GM23248 (cell line): ENCODE data around the gene HSP90AB1. TPM values are rescaled to one million over a fixed set of nuclear protein-coding genes. Genes with fewer than 3 reads are reported as not detected.

Experiments
- DNase-seq: peaks from one replicate; pipeline ENCODE4 v3.0.0-alpha.2; 2015
- H2AFZ ChIP-seq: fragments of 200-600 bp; sonication (generic); 2 replicates; pipeline ENCODE4 v1.6.1; 2016; ENCODE audit warnings: antibody characterized with exemption
- H3F3A ChIP-seq: fragments of 200-600 bp; sonication (generic); 2 replicates; pipeline ENCODE4 v1.6.1; 2016; ENCODE audit warnings: mild to moderate bottlenecking, antibody characterized with exemption, mixed run types; ENCODE audit not compliant: insufficient read depth
- H3K27ac ChIP-seq: fragments of 200-600 bp; sonication (generic); 2 replicates; pipeline ENCODE4 v1.5.1; 2016; ENCODE audit warnings: mild to moderate bottlenecking
- H3K27me3 ChIP-seq: fragments of 200-600 bp; sonication (generic); replicated peaks from 2 replicates; pipeline ENCODE4 v1.6.1; 2016; ENCODE audit warnings: mild to moderate bottlenecking; ENCODE audit not compliant: insufficient read depth
- H3K36me3 ChIP-seq: fragments of 200-600 bp; sonication (generic); 2 replicates; pipeline ENCODE4 v1.6.1; 2016; ENCODE audit warnings: low read depth, mild to moderate bottlenecking
- H3K4me1 ChIP-seq: fragments of 200-600 bp; sonication (generic); 2 replicates; pipeline ENCODE4 v1.6.1; 2016; ENCODE audit warnings: mild to moderate bottlenecking; ENCODE audit not compliant: insufficient read depth
- H3K4me2 ChIP-seq: fragments of 200-600 bp; sonication (generic); one replicate; pipeline ENCODE4 v1.6.1; 2016; ENCODE audit warnings: mild to moderate bottlenecking; ENCODE audit not compliant: unreplicated experiment
- H3K4me3 ChIP-seq: fragments of 200-600 bp; sonication (generic); 2 replicates; pipeline ENCODE4 v1.5.1; 2016; ENCODE audit warnings: mild to moderate bottlenecking
- H3K79me2 ChIP-seq: fragments of 200-600 bp; sonication (generic); 2 replicates; pipeline ENCODE4 v1.6.1; 2016; ENCODE audit warnings: mild to moderate bottlenecking; ENCODE audit not compliant: insufficient read depth
- H3K9ac ChIP-seq: fragments of 200-600 bp; sonication (generic); 2 replicates; pipeline ENCODE4 v1.6.1; 2016; ENCODE audit warnings: mild to moderate bottlenecking
- H3K9me2 ChIP-seq: fragments of 200-600 bp; sonication (generic); 2 replicates; pipeline ENCODE4 v1.6.1; 2016; ENCODE audit warnings: mixed run types, mild to moderate bottlenecking, moderate library complexity; ENCODE audit not compliant: insufficient read depth
- H3K9me3 ChIP-seq: fragments of 200-600 bp; sonication (generic); one replicate; pipeline ENCODE4 v1.6.1; 2017; ENCODE audit warnings: low read depth
- H4K20me1 ChIP-seq: fragments of 200-600 bp; sonication (generic); 2 replicates; pipeline ENCODE4 v1.6.0; 2016; ENCODE audit not compliant: insufficient read depth
- EZH2 ChIP-seq: fragments of 200-600 bp; sonication (generic); IDR thresholded peaks from 2 replicates; pipeline ENCODE4 v1.6.1; 2018; ENCODE audit warnings: antibody characterized with exemption, mild to moderate bottlenecking; ENCODE audit not compliant: insufficient read depth, poor library complexity, severe bottlenecking
- EZH2phosphoT487 ChIP-seq: fragments of 200-600 bp; sonication (generic); IDR thresholded peaks from 2 replicates; pipeline ENCODE4 v1.6.1; 2018; ENCODE audit warnings: antibody characterized with exemption, moderate library complexity, mild to moderate bottlenecking, low read depth; ENCODE audit not compliant: insufficient read depth
- WGBS, 2 experiments: methylation state at CpG; one replicate each; pipeline ENCODE4 v1.1.6; 2015 to 2017; ENCODE audit warnings: low lambda C conversion rate in 2 of 2, low coverage in 1 of 2; ENCODE audit errors: missing lambda C conversion rate in 2 of 2; 5-methylcytosine and 5-hydroxymethylcytosine counted together
- in situ Hi-C: fragments of 300-500 bp; cut with MboI; formaldehyde crosslinking; loops from 2 replicates; pipeline ENCODE4 v1.15.0; 2020
- polyA plus RNA-seq: library from polyadenylated mRNA; unstranded; fragments of >200 nt; fragmentation: Nextera tagmentation; extraction: Ambion mirVana; gene quantifications from 2 replicates; pipeline ENCODE4 v1.2.1, GENCODE V29; 2016
- total RNA-seq: library from RNA; depleted of rRNA; stranded (reverse); fragments of >200 nt; shearing (Covaris generic); gene quantifications from 2 replicates; pipeline ENCODE4 v1.2.3, GENCODE V29; 2014

Gene HSP90AB1
- total and polyA plus RNA-seq, 2 experiments from 2014 or later = 392 to 732 TPM

DNA sequence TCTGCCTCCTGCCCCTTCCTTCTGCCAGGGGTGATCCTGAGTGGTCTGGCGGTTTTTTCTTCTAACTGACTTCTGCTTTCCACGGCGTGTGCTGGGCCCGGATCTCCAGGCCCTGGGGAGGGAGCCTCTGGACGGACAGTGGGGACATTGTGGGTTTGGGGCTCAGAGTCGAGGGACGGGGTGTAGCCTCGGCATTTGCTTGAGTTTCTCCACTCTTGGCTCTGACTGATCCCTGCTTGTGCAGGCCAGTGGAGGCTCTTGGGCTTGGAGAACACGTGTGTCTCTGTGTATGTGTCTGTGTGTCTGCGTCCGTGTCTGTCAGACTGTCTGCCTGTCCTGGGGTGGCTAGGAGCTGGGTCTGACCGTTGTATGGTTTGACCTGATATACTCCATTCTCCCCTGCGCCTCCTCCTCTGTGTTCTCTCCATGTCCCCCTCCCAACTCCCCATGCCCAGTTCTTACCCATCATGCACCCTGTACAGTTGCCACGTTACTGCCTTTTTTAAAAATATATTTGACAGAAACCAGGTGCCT, 13.3 kb upstream of the HSP90AB1 start:
- H2AFZ ChIP-seq = peak overlapping the region; percentile 50; the same call in 1 of the 2 replicates
- TF ChIP-seq EZH2 (no peak), EZH2phosphoT487 (no peak)
- H3K4me1 ChIP-seq = peaks cover 42% of the 10 kb centered on the region
- no peaks in the 10 kb centered on the region for H3K9me2 ChIP-seq
- no peaks in the 10 kb centered on the region for H3K79me2 ChIP-seq
- H3K4me3 ChIP-seq = no peak overlapping the region
- peak overlapping the region; percentile 60 for H3K4me2 ChIP-seq
- DNase-seq = no peak
- H3K27me3 ChIP-seq = no peaks in the 10 kb centered on the region
- no peaks in the 10 kb centered on the region for H3K36me3 ChIP-seq
- no peaks in the 10 kb centered on the region for H3K9me3 ChIP-seq
- peak overlapping the region; percentile 82 for H3K27ac ChIP-seq
- WGBS, 2 experiments = 34 to 38% methylated on average over 11 to 14 of the region's 14 CpGs
- peaks cover 30% of the 10 kb centered on the region for H3F3A ChIP-seq
- in situ Hi-C loops = no loop called here
- no peaks in the 10 kb centered on the region for H4K20me1 ChIP-seq
- peak overlapping the region; percentile 55 for H3K9ac ChIP-seq

- TF ChIP-seq EZH2 (no peak), EZH2phosphoT487 (no peak)
- no peaks in the 10 kb centered on the region for H3K9me3 ChIP-seq
- peak overlapping the region; percentile 55 for H3K9ac ChIP-seq
- no peak overlapping the region for H3K4me3 ChIP-seq
- 5 to 7% methylated on average over 5 of the region's 5 CpGs for WGBS, 2 experiments
- no peaks in the 10 kb centered on the region for H3K27me3 ChIP-seq
- no peaks in the 10 kb centered on the region for H3K9me2 ChIP-seq
- no peaks in the 10 kb centered on the region for H3K36me3 ChIP-seq
- peak overlapping the region; percentile 60 for H3K4me2 ChIP-seq
- in situ Hi-C loops = no loop called here
- DNase-seq = peak; percentile 90
- peaks cover 35% of the 10 kb centered on the region for H3K4me1 ChIP-seq
- H4K20me1 ChIP-seq = no peaks in the 10 kb centered on the region
- peak overlapping the region; percentile 82 for H3K27ac ChIP-seq
- H2AFZ ChIP-seq = peak overlapping the region; percentile 62
- H3F3A ChIP-seq = peaks cover 32% of the 10 kb centered on the region
- no peaks in the 10 kb centered on the region for H3K79me2 ChIP-seq
Observed at GRCh38 chr6:44234101-44235025, 12.5 kb upstream of the HSP90AB1 start.

GRCh38 chr6:44235269-44235668, 11.6 kb upstream of the HSP90AB1 start:
- Histone ChIP-seq H3K79me2 (no peaks in the 10 kb centered on the region), H3K9me2 (no peaks in the 10 kb centered on the region), H3F3A (peaks cover 32% of the 10 kb centered on the region), H3K27ac (peak overlapping the region; percentile 82; the same call in 1 of the 2 replicates), H2AFZ (peak overlapping the region; percentile 62; the same call in 1 of the 2 replicates), H4K20me1 (no peaks in the 10 kb centered on the region), H3K4me2 (peak overlapping the region; percentile 31), H3K4me3 (no peak overlapping the region), H3K4me1 (peaks cover 33% of the 10 kb centered on the region), H3K9ac (no peak overlapping the region), H3K27me3 (no peaks in the 10 kb centered on the region), H3K9me3 (no peaks in the 10 kb centered on the region), H3K36me3 (no peaks in the 10 kb centered on the region)
- no peak for DNase-seq
- WGBS, 2 experiments = 67 to 72% methylated on average over 6 of the region's 6 CpGs
- in situ Hi-C loops = no loop called here
- no peak for TF ChIP-seq EZH2phosphoT487
- no peak for TF ChIP-seq EZH2

DNA sequence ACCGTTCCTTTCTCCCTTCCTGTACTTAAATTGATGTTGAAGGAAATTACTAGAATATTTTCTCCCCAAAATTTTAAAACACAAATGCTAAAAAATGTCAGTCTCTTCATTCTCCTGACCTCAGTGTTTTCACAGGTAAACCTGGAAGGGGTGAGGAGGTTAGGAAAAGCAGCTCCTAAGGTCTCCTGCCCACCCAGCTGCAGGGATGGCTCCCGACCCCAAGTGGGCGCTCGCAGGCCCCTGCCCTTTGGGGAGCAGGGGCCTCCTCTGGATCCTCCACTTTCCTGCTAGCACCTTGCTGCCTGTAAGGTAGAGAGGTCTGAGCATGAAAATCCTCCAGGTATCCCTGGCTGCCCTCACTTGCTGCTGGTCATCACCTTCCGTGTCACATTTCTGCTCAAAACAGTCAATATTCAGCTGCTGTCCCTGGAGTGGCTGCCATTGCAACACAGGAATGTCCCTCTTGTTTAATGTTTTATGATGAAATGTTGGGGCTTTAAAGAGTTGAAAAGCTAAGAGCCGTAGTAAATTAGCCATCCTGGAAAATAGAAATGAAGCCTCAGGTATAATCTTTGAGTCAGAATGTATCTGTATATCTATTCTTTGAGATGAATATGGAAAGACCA, 10.9 kb upstream of the HSP90AB1 start:
- H3K9ac ChIP-seq = no peak overlapping the region
- no peaks in the 10 kb centered on the region for H3K79me2 ChIP-seq
- TF ChIP-seq EZH2 (no peak), EZH2phosphoT487 (no peak)
- no peaks in the 10 kb centered on the region for H4K20me1 ChIP-seq
- no peak overlapping the region for H3K27ac ChIP-seq
- no peak overlapping the region for H3K4me3 ChIP-seq
- WGBS, 2 experiments = 89% methylated on average over 6 of the region's 6 CpGs
- H3K27me3 ChIP-seq = no peaks in the 10 kb centered on the region
- no peaks in the 10 kb centered on the region for H3K9me2 ChIP-seq
- in situ Hi-C loops = no loop called here
- H3K4me1 ChIP-seq = peaks cover 33% of the 10 kb centered on the region
- H3F3A ChIP-seq = peaks cover 32% of the 10 kb centered on the region
- H2AFZ ChIP-seq = no peak overlapping the region
- DNase-seq = no peak
- no peak overlapping the region for H3K4me2 ChIP-seq
- H3K36me3 ChIP-seq = no peaks in the 10 kb centered on the region
- H3K9me3 ChIP-seq = no peaks in the 10 kb centered on the region
